Effector memory CD4-positive, alpha-beta T cell (primary cell): ENCODE measurements around the gene DACT3.
A peak's percentile ranks its signal among the peaks of the same experiment; 100 is the strongest.

Experiments
- DNase-seq, 3 donors: peaks; one replicate each; pipeline ENCODE4 v3.0.0-alpha.2; 2020
- H3K27ac ChIP-seq: 2 replicates; pipeline ENCODE4 v1.7.0; 2013; ENCODE audit warnings: mild to moderate bottlenecking, low read length, moderate library complexity; ENCODE audit not compliant: insufficient read depth, poor library complexity, severe bottlenecking
- H3K27me3 ChIP-seq: replicated peaks from 2 replicates; pipeline ENCODE4 v1.7.0; 2013; ENCODE audit warnings: mild to moderate bottlenecking, low read length; ENCODE audit not compliant: insufficient read depth, control insufficient read depth, poor library complexity, severe bottlenecking
- H3K36me3 ChIP-seq: 2 replicates; pipeline ENCODE4 v1.7.0; 2013; ENCODE audit warnings: mild to moderate bottlenecking, low read length, moderate library complexity; ENCODE audit not compliant: control insufficient read depth, insufficient read depth
- H3K4me1 ChIP-seq: 2 replicates; pipeline ENCODE4 v1.7.0; 2013; ENCODE audit warnings: low read length, mild to moderate bottlenecking; ENCODE audit not compliant: control insufficient read depth, insufficient read depth, poor library complexity, severe bottlenecking
- H3K4me3 ChIP-seq: 2 replicates; pipeline ENCODE4 v1.7.0; 2013; ENCODE audit warnings: low read length, low read depth, mild to moderate bottlenecking; ENCODE audit not compliant: insufficient read depth, poor library complexity, severe bottlenecking
- H3K9me3 ChIP-seq: 2 replicates; pipeline ENCODE4 v1.7.0; 2013; ENCODE audit warnings: mild to moderate bottlenecking, low read length, moderate library complexity; ENCODE audit not compliant: control insufficient read depth

DACT3 gene

DNA sequence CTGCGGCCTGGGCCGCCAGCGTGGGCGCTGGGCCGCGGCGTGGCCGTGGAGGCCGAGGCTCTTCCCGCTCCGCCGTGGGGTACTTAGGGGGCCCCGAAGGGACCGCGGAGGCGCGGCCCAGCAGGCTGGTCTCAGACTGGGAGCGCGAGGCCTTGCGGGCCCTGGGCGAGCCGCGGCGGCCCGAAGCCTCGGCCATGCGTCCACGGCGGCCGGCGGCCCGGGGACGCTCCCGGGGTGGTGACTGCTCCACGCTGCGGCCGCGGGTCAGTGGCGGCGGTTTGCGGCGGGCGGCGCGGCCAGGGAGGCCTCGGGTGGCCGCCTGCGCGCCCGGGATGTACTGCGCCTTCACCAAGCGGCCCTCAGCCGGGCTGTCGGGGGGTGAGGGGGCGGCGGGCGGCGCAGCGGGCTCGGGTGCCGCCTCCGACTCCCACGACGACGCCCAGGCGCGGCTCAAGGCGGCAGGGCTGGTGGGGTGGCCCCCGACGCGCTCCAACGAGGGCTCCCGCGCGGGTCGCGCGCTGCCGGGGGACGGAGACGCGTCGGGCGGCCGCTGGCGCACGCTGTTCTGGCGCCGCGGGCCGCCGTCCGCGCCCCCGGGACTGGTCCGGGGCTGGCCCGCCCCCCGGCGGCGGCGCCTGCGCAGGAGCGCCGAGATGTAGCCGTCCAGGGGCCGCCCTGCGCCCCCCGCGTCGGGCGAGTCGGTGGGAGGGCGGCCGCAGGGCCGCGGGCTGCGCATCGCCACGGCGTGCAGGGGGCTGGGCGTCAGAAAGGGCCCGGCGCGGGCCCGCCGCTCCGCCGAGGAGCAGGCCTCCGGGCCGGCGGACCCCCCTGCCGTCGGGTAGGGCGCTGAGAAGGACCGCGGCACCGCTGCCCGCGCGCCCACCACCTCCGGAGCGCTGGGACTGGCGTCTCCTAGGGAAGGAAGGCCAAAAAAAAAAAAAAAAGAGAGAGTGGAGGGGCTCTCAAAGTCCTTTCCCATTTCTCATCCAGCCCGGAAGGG, 11.7 kb downstream of the DACT3 start:
- Histone ChIP-seq H3K9me3 (no peaks in the 10 kb centered on the region), H3K36me3 (no peaks in the 10 kb centered on the region), H3K27ac (no peak overlapping the region), H3K4me1 (no peaks in the 10 kb centered on the region), H3K4me3 (no peak overlapping the region), H3K27me3 (peaks cover 15% of the 10 kb centered on the region)
- DNase-seq, result no peak

DNA sequence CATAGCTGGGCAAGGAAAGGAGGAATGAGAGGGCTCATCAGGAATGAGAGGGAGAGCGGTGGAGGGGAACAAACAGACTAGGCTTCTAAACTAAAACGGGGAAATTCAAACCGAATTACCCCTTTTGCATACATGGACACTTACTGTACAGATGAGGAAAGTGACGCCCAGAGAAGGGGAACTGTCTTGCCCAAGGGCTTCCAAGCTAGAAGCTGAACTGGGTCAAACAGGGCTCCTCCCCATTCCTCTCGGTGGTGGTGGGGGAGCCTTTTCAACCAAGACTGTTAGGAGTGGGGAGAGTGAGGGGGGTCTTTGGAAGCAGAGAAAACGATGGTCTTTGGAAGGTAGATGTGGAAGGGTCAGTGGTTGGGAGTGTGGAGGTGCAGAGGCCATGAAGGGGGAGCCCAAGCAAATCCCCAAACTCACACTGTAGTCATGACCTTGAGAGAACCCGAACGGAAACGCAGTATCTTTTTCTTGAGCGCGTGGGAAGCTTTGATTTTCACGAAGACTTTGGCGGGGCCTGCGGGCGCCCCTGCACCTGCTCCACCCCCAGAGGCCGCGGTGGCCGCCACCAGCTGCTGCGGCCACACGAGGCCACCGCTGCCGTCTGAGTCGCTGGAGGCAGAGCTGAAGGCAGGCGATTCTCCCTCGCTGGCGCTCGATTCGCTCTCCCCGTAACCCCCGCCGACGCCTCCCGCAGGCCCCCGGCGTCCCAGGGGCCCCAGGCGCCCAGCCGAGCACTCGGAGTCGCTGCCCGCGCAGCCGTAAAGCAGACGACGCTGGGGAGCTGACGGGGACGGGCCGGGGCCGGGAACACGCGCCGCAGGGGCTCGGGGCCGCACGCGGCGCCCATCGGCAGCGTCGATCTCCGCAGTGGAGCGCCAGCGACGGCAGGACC, 12.7 kb downstream of the DACT3 start:
- Histone ChIP-seq H3K4me1 (no peaks in the 10 kb centered on the region), H3K36me3 (no peaks in the 10 kb centered on the region), H3K9me3 (no peaks in the 10 kb centered on the region), H3K27me3 (peaks cover 15% of the 10 kb centered on the region), H3K4me3 (no peak overlapping the region), H3K27ac (no peak overlapping the region)
- no peak for DNase-seq

DNA sequence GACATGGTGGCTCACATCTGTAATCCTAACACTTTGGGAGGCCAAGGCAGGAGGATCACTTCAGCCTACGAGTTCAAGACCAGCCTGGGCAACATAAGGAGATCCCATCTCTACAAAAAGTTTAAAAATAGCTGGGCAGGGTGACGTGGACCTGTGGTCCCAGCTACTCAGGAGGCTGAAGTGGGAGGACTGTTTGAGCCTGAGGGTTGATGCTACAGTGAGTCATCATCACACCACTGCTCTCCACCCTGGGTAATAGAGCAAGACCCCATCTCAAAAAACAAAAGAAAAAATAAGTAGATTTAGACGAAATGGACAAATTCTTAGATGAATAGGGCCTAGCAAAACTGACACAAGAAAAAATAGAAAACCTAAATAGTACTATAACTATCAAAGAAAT, 14.6 kb downstream of the DACT3 start:
- no peaks in the 10 kb centered on the region for H3K4me1 ChIP-seq
- H3K27me3 ChIP-seq, result peaks cover 15% of the 10 kb centered on the region
- no peaks in the 10 kb centered on the region for H3K9me3 ChIP-seq
- DNase-seq, result no peak
- no peaks in the 10 kb centered on the region for H3K36me3 ChIP-seq
- no peak overlapping the region for H3K4me3 ChIP-seq
- no peak overlapping the region for H3K27ac ChIP-seq

DNA sequence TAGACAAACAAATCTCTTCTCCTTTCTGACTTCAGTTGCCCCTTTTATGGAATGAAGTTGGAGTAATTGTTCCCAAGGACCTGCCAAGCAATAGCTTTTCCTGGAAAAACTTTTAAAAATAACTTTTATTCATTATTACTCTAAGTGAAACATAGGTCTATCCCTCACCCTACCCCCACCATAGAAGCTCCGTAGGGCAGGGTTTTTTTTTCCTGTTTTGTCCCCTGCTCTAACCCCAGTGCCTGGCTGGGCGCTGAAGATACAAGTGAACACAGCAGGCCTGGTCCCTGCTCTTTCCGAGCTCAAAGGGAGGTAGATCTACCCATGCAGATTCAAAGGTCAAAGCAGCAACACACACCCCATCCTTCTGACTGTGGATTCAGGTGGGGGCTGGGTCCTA, 16.3 kb downstream of the DACT3 start:
- peaks cover 11% of the 10 kb centered on the region for H3K27me3 ChIP-seq

DNA sequence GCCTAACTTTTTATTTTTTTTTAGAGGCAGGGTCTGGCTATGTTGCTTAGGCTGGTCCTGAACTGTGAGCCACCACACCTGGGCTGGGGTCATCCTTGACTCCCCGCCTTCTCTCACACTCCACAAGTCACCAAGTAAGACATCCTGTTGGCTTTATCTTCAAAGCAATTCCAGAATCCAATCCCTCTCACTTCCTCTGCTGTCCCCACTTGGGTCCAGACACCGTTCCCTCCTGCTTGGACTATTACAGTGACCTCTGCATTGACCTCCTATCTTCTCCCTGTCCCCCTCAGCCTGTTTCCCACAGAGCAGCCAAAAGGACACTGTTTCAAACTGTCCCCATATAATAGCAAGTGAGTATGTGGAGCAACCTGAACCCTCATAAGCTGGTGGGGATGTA, 20.3 kb downstream of the DACT3 start:
- no peak overlapping the region for H3K27ac ChIP-seq
- DNase-seq, result no peak
- H3K9me3 ChIP-seq, result no peaks in the 10 kb centered on the region
- H3K4me1 ChIP-seq, result peaks cover 19% of the 10 kb centered on the region
- H3K27me3 ChIP-seq, result peaks cover 3% of the 10 kb centered on the region
- no peaks in the 10 kb centered on the region for H3K36me3 ChIP-seq
- no peak overlapping the region for H3K4me3 ChIP-seq

More for the DNA sequence above, 16.3 kb downstream of the DACT3 start:
- H3K9me3 ChIP-seq, result no peaks in the 10 kb centered on the region
- no peak overlapping the region for H3K27ac ChIP-seq
- peaks cover 2% of the 10 kb centered on the region for H3K4me1 ChIP-seq
- no peak overlapping the region for H3K4me3 ChIP-seq
- no peak for DNase-seq
- no peaks in the 10 kb centered on the region for H3K36me3 ChIP-seq

DNA sequence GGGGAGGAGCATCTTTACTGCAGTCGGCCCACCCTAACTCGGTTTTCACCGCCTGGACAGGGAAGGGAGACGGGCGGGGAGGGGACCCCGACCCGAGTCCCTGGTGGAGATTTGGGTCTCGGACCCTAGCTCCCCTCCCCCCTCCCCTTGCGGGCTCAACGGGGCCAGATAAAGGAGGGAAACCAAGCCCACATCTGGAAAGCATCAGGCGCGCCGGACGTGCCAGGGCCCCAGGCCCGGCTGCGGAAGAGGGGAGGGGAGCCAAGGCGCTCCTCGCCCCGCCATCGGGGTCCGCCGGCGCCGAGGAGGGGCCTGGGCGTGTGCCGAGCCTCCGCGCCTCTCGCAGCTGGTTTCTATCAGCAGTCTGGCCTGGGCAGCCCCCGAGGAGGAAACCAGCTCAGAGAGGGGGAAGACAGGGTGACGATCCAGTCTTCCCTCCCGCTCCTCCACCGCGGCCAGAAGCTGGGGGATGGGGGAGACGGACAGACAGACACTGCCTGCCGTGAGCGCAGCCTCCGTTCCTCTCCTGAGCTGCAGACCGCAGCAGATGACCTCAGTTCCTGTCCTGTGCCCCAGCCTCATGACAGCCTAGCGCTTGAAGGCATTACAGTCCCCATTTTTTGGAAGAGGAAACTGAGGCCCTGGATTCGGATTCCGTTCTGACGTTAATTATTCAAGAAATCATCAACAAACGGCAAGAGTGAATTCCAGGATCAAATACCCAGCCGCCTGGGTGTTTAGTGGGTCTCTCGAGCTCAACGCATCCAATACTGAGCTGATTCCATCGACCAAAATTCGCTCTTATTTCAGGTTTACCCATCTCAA, 21.4 kb downstream of the DACT3 start:
- H3K27ac ChIP-seq, result no peak overlapping the region
- no peak for DNase-seq
- peak overlapping the region; percentile 46 for H3K4me3 ChIP-seq
- H3K36me3 ChIP-seq, result no peaks in the 10 kb centered on the region
- H3K27me3 ChIP-seq, result peaks cover 3% of the 10 kb centered on the region
- H3K9me3 ChIP-seq, result no peaks in the 10 kb centered on the region
- H3K4me1 ChIP-seq, result peaks cover 24% of the 10 kb centered on the region

DNA sequence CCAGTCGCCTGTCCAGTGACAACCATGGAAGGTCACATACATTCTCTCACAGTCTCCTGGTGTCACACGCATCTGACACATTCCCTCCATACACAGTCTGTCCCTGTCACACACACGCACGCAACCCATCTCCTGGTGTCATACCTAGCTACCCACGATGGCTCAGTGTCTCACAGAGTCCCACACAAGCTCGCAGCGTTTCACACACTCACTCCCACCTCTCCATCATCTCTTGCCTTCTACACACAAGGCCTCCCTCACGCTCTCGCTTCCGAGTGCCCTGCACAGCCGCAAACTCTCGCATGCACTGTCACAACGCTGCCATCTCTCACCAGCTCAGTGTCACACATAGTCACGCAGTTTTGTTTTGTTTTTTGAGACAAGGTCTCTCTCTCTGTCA, 23.8 kb downstream of the DACT3 start:
- Histone ChIP-seq H3K27ac (no peak overlapping the region), H3K4me1 (peaks cover 37% of the 10 kb centered on the region), H3K4me3 (no peak overlapping the region), H3K9me3 (no peaks in the 10 kb centered on the region), H3K36me3 (no peaks in the 10 kb centered on the region), H3K27me3 (peaks cover 3% of the 10 kb centered on the region)
- DNase-seq, result no peak

DNA sequence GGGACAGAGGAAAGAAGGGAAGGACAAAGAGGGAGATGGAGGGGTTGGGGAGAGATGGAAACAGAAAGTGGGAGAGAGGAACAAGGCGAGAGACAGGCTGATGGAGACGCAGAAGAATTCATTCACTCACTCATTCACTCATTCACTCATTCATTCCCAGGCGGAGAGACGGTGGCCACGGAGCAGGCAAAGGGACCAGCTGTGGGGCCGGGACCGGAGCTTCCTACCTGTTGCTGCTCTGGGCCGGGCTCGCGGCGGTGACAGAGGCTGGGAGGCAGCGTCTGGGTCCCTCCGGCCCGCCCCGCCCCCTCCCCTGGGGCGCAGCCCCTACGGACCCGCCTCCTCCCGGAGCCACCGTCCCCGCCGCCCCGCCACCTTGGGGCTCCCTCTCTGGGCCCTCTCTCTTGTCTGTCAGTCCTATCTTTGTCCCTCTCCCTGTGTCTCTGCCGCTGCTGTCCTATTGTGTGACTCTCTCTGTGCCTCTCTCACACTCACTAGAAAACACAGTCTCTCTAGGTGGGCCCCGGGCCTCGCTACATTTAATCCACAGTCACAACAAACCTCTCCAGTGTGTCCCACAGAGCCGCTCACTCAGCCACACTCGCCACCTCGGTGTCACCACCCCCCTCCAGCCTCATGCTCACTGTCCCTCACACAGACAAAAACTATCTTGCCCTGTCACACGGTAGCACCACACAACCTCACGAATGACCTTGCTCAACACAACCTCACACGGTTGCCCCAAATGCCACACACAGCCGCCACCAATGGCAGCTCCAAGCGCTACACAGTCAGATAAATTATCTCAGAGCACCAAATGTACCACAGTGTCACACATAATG, 24.8 kb downstream of the DACT3 start, which contains the start of gene GNG8:
Gene GNG8, minus strand, starts transcription at position 283 of the 842 bp plus-strand sequence. CDS start 1,520 bp downstream, outside the sequence.
- peak in 2 of 3 donors; percentile 27 to 43 for DNase-seq
- no peak within 1 kb of the TSS for H3K4me3 ChIP-seq
- H3K9me3 ChIP-seq, result no peaks in the 10 kb centered on the region
- H3K4me1 ChIP-seq, result peaks cover 37% of the 10 kb centered on the region
- H3K27ac ChIP-seq, result peak within 1 kb of the TSS; percentile 6
- no peaks in the 10 kb centered on the region for H3K36me3 ChIP-seq
- peaks cover 3% of the 10 kb centered on the region for H3K27me3 ChIP-seq
